NCI-H2196 treated with DMSO at 0.1 percent for 48 hours (cell line): ENCODE measurements around the gene TUSC2.
"Not testable (repeated sequence)": the region's sequence is repeated elsewhere in the genome, so short reads cannot be mapped to it uniquely, and the experiment has no call there.

Experiments used
- DNase-seq: peaks from one replicate; lab custom pipeline; 2025; ENCODE audit not compliant: unreplicated experiment; lab: John Stamatoyannopoulos, UW

The TUSC2 gene

DNA sequence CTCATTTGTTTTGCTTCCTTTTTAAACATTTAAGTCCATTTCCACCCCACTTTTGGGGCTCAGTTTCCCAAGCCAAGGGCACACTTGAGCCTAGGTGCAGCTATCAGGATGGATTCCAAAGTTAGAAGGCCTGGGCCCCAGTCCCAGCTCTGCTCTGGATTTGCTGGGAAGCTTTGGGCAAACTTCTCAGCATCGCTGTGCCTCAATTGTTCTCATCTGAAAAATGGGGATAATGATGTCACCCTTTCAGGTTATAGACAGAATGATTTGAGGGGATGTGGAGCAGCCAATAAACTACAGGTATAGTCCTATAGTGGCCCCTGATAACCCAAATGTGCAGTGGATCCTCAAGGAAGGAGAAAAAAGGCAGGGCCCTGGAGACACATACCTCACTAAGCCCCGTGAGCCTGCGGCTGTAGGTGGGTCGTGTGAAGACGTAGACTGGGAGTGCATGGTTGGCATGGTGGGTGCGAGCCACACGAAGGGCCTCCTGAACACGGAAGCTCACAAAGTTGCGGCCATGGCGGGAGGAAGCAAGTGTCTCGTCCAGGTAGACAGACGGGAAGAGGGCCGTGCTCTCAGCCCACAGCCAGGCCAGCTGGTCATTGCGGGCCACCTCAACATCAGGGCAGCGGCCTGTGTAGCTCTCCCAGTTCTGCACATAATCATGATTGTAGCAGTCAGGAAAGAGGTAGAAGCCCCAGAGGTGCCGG, 8.7 kb downstream of the TUSC2 start:
- DNase-seq, result no peak

DNA sequence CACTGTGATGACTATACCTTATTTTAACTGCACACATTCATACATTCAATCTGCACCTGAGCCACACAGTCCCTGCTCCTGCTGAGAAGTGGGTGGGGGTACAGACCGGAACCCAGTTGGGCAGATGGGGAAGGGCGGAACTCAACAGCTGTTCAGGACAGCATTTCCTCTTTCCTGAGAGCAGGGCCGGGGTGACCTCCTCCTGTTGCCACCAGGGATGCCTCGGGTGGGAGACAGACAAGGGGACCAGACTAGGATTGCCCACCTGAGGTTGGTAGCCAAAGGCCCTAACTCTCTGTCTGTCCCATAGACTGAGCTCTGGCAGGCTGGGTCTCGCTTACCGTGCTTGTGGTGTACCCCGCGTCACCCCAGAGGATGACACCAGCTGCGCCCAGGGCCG, 9.4 kb downstream of the TUSC2 start:
- DNase-seq, result no peak

DNA sequence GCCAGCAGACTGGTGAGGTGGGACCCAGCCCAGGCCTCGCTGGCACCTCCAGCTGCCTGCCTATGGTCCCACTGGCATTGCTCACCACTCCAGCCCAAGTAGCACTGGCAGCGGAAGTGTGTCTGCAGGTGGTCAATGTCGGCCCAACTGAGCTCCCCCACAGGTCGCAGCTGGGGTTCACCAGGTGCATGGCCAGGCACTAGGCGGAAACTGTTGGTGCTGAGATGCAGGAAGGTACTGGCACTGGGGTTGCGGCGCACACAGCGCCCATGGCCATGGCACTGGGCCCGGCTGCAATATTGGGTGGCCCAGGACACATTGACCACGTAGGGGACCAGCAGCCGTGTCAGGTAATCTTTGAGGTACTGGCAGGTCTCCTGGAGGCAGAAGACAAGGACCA, 9.9 kb downstream of the TUSC2 start:
- no peak for DNase-seq

DNA sequence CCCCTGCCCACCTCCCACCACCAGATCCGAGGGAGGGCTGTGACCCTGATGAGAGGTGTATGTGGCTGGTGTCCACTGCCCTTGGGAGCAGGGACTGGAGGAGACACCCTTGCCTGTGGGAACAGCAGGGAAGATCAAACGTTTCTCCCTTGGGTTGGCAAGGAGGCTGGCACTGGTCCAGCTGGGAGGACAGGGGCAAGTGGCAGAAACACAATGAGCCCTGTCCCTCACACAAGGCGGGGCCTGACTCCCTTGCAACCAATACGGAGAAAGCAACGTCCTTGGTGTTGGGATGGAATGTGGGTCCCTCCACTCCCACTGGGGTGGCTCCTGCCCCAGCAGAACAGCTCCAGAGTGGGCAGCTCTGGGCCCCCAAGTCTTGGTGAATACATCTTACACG, 10.7 kb downstream of the TUSC2 start:
- no peak for DNase-seq

DNA sequence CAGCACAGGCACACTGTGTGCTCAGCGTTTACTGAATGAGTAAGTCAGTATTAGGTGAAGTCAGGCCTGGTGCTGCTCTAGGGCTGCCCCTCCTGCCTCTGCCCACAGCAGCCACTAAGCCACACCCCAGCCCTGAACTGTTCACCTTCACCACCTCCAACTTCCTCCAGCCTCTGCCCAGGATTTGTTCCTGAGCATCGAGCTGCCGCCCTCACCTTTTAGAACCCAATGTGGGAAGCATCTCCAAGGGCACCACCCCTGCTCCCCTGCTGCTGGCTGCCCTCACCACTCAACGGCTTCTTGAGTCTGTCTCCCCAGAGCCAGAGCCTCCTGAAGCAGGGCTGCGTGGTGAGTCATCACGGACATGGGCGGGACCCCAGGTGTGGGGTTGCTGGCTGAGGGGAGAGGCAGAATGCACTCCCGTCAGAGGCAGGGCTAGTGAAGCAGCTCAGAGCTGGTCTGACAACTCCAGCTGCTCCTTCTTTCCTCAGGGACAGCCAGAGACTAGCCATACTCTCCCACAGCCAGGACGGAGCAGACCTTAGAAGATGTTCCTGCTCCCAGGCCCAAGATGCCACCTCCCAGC, 11.3 kb downstream of the TUSC2 start:
- no peak for DNase-seq

DNA sequence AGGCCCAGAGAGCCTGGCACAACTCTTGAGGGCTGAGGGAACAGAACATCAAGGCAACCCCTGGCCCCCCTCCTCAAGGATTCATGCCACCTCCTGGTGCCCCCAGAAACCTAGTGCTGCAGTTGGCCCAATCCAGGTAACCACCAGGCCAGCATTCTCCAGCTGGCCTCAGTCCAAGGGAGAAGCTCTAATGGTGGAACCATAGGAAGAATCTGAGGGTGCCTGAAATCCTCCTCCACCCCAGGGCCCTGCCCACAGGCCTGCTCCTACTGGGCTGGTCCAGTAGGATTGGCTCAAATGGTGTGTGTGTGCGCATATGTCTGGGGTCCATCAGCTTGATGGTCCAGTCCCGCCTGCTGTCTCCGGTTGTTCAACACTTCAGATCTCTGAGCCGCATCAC, 13.2 kb downstream of the TUSC2 start:
- no peak for DNase-seq

DNA sequence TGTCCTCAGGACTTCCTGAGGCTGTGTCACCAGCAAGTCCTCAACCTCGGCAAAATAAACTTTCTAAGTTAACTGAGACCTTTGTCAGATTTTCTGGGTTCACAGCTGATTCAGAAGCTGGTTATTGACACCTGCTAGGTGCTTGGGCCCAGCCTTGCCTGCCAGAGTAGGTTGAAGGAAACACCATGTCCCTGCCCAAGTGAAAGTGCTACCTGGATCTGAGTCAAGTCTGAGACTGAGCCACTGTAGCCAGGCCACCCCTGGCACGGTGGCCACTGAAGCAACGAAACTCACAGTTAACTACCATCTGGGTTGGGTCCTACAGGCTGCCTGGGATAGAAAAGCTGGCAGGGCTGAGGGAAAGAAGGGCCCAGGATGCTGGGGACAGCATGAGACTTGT, 13.7 kb downstream of the TUSC2 start:
- no peak for DNase-seq

DNA sequence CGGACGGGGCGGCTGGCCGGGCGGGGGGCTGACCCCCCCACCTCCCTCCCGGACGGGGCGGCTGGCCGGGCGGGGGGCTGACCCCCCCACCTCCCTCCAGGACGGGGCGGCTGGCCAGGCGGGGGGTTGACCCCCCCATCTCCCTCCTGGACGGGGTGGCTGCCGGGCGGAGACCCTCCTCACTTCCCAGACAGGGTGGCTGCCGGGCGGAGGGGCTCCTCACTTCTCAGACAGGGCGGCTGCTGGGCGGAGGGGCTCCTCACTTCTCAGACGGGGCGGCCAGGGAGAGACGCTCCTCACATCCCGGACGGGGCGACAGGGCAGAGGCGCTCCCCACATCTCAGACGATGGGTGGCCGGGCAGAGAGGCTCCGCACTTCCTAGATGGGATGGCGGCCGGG, 16.0 kb downstream of the TUSC2 start:
- DNase-seq, result not testable (repeated sequence)

DNA sequence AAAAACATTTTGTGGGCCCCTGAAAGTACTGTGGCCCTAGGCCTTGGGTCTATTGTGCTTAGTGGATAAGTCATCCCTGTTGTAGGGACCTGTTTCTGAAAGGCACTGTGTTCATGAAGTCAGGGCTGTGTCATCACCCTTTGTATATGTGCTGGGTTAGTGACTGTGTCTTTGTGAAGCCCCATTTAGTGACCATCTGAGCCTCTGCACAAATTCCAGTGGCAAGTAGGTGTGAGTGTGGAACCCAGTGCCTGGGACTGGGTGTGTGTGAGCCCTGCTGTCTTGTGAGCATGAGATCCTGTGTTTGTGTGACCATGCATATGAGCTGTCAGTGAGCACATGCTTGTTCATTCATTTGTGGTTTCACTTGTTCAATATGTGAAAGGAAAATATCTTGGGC, 23.4 kb downstream of the TUSC2 start:
- DNase-seq, result no peak

DNA sequence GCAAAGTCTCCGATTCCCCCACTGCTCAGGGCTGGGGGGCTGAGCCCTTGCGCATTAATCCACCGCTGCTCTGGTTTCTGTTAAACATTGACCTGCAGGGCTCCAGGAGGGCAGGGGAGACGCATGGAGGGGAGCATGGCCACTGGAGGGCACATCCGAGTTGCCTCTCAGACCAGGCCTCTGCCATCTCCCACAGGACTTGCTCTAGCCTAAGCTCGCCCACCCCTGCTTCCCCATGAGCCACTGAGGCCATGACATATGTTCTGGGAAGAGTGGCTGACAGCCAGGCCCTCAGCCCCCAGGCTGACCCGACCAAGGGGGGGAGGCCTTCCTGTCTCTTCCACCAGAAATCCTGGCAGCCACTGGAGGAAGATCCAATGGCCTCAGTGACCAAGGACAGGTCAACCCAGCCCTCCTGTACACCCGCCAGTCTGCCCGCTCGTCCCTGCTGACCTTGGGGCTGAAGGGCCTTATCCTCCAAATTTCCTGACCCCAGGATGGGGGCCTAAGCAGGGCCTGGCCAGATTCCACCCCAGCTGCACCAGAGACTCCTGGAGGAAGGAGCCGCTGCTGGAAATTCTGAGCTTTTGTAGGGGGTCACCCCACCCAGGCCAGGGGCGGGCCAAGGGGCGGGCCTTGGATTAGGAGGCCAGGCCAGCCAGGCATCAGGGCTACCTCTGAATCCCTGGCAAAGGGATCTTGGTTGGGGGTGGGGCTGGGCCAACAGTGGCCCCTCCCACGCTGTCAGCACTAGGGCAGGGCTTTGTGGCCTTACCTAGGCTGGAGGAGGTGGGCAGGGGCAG, 24.8 kb downstream of the TUSC2 start, which contains the start of gene HYAL1:
Gene HYAL1, minus strand, starts transcription at position 562 of the 803 bp plus-strand sequence. CDS start 618 bp downstream, outside the sequence.
- DNase-seq, result no peak

DNA sequence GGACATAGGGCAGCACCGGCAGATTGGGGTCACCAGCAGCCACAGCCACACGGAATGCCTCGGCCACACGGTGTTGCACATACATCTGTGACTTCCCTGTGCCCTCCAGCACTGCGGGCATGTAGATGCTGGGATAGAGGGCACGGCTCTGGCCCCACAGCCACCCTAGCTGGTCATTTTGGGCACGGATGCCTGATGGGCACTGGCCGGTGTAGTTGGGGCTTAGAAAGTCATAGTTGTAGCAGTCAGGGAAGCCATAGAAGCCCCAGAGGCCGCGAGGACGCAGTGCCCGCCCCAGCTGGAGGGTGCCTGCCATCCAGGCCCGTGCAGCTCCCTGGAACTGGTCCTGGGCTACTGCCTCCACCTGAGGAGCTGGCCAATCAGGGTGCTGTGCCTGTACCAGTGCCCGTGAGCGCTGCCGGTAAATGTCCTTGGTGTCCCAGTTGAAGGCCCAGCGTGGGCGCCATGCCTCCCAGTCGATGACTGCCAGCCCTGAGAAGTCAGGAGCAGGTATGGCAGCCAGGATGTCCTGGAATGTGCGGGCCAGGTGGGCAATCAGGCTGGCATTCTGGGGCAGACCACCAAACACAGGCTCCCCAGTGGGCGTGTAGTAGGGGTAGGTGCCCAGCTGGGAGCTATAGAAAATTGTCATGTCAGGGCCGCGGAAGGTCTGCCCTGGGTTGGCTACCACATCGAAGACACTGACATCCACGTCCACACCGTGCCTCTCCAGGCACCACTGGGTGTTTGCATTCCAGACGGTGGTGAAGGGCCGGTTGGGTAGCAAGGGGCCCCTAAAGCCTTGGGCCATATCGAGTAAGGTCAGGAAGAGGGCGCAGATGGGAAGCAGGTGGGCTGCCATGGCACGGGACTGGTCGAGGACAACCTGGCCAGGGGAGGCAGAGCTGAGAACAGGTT, 25.7 kb downstream of the TUSC2 start:
- DNase-seq, result no peak

DNA sequence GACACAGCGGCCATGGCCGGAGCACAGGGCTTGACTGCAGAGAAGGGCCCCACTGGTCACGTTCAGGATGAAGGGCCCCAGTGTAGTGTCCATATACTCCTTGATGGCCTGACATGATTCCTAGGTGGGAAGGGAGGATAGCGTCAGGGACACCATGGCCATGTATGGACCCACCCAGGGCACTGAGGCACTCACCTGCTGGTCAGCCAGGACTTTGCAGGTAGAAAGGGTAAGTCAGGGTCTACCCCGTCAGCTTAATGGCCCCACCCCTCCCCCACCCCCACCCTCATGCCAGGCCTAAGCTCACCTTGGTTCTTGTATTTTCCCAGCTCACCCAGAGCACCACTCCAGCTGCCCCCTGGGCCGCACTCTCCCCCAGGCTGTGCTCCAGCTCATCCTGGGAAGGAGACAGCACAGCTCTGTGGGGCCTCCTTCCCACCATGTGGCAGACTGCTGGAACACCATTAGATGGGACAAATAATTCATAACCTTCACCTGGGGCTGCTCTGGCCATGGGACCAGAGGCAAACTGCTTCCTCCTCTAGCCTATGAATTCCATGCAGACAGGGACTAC, 27.3 kb downstream of the TUSC2 start:
- no peak for DNase-seq

DNA sequence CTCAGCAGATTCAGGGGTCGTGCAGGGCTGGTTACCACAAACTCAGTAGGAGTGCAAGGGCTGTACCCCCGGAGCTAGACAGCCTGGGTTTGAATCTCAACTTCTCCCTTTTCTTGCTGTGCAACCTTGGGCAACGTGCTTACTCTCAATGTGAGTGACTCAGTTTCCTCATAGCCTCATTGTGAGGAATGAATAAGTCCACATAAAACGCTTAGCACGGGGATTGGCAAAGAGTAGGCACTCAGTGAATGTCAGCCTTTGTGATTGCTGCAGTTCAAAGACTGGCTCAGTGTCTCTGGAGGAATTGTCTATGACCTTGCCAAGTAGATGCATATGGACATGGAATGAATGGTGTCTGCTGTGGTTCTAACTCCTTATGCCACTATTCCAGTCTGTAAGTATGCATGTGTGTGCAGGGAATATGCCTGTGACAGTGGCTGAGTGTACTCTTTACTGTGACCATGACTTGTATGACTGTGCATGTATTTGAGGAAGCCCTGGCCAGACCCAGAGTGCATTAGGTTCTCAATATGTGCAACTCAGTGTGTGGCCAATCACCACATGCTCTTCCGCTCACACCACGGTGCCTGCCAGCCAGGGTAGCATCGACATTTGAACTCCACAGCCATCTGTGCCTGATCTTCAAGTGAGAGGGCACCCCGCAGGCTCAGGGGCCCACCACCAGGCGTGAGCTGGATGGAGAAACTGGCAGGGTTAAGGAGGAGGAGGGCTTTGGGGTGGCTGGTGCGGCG, 27.9 kb downstream of the TUSC2 start:
- no peak for DNase-seq

DNA sequence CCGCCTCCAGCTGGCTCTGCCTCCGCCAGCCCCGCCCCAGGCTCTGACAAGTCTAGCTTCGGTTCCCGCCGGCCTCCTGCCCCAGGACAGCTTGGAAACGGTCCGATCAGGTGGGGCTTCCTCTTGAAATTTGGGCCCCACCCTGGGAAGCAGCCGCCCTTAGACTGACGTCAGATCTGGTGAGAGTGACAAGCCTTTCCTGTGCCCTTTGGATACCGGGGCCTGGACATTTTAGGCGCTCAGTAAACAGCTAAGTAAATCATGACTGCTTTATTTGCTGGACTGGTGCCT, 28.4 kb downstream of the TUSC2 start:
- no peak for DNase-seq

DNA sequence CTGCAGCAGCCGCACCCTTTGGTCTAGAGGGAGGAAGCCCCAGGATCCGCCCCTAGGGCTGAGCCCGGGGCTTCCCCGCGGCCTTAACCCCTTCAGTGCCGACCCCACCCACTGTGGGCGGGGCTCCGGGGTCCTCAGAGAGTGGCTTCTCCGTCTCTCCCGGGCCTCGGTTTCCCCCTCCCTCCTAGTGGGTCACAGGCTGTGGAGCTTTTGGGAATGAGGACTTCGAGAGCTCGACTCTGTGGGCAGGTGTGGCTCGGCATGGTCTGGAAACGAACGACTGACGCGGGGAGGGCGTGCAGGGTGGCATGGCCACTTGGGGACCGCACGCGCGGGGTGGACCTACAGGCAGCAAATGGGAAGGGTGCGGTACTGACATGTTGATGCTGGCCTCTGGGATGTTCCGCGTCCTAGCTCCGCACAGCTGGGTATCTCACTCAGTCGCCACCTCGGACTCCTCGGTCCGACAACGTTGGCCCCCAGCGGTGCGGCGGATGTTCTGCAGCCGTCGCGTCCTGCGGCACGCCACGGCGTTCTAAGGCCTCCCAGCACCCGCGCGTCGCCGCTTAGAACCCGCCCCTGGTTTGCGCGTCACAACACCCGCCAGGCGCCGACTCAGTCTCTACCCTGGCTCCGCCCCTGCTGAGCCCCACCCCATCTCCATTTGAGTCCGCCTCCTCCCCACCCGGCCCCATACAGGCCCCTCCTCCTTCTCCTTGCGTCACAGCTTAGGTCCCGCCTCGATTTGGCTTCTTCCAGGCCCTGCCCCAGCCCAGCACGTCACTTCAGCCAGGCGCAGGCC, 29.0 kb downstream of the TUSC2 start, which contains the start of the genes HYAL3 and NAA80:
Gene HYAL3, minus strand, starts transcription at position 570 of the 802 bp plus-strand sequence. CDS start 3,803 bp downstream, outside the sequence.
Gene NAA80, minus strand, starts transcription at position 570 of the 802 bp plus-strand sequence. CDS start 1,942 bp downstream, outside the sequence.
- peak; percentile 80 for DNase-seq

DNA sequence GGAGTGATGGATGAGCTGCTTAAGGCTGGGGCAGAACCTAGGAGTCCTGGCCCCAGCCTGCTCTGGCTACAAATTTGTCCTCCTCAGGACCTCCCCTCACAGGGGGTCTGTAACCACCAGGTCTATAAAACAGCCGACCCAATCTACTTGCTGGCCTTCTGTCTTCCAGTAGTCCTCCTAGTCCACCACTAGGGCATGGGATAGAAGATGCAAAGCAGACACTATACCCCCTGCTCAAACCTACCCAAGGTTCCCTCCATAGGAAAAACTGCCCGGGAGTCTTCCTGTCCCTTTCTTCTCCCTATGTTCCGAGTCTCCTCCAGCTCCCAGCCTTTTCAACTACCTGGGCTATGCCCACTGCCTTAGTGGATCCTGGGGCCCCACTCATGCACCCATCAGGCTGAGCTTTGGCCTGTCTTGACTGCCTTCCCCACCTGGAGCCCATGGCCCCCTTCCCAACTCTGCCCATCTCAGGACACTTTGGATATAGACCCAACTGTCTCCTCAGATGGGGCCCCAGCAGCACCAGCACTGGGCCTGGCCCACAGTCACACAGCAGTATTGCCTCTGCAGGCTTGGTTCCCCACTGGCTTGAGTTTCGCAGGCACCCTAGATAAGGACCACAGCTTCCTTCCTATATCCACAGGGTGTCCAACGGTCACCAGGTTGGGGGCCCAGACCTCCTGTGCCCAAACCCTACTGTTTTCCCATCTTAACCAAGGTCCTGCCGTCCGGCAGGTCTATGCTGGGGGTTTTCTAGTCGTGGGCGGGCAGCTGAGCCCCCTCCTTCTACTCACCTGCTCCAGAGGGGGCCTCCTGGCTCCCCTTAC, 29.9 kb downstream of the TUSC2 start:
- DNase-seq, result no peak

DNA sequence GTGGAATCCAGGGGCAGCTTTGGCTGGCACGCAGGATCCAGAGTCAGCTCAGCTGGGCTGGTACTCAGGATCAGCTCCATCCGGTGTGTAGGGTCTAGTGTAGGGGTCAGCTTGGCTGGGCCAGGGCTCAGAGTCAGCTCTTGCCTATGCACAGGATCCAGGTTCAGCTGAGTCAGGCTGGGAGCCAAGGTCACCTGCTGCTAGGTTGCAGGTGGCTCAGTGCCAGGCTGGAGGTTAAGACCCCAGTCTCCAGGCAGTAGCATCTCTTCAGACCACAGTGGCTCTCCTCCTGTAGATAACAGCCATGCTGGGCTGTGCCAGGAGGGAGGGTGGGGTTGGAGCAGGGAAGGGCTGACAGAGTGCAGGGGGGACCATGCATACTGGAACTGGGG, 30.6 kb downstream of the TUSC2 start:
- DNase-seq, result no peak

DNA sequence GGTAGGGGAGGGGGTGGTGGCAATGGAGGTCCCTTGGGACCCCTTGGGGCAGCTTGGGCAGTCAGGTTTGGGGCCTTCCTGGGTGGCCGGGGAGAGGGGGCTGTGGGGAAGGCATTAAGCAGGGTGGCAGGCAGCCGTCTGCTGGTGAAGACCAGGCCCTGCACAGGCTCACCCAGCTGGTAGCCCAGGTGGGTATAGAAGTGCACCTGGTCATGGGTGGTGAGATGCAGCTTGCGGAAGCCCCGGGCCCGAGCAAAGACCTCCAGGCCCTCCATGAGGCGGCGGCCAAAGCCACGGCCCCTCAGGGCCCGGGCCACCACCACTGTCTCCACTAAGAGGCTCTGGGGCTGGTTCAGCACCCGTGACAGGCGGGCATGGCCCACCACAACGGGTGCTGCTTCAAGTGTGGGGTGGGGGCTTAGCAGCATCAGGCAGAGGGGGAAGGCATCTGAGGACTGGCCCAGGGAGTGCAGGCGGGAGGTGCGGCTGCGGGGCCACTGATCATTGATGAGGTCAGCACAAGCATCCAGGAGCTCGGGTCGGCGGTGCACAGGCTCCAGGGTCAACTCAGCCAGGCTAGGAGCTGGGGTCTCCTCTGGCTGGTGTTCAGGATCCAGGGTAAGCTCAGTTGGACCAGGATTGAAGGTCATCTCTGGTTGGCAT, 31.2 kb downstream of the TUSC2 start:
- no peak for DNase-seq
